Gastroesophageal sphincter (tissue), 4 donors: Measurements from ENCODE around the gene COL2A1. TPM values are rescaled to one million over a fixed set of nuclear protein-coding genes. Genes with fewer than 3 reads are reported as not detected.
A peak's percentile ranks its signal among the peaks of the same experiment; 100 is the strongest.

Experiments used
- ATAC-seq: fragments of 150-250 bp; one replicate; pipeline ENCODE4 v1.9.1; 2016; ENCODE audit warnings: mild to moderate bottlenecking, moderate library complexity
- H3K27ac ChIP-seq, 4 donors: fragments of 200-600 bp; sonication (generic) in 3 of 4; 1 replicate in 3 of 4; 2 replicates in 1 of 4; pipeline ENCODE4 v1.5.1; 2016 to 2019
- H3K27me3 ChIP-seq: fragments of 200-600 bp; sonication (generic); one replicate; pipeline ENCODE4 v1.5.1; 2019
- H3K36me3 ChIP-seq, 2 donors: fragments of 200-600 bp; sonication (generic); one replicate each; pipeline ENCODE4 v1.5.1; 2019; ENCODE audit warnings: control low read depth in 1 of 2
- H3K4me1 ChIP-seq, 3 donors: fragments of 200-600 bp; sonication (generic); 1 replicate in 2 of 3; 2 replicates in 1 of 3; pipeline ENCODE4 v1.5.1; 2016 to 2019; ENCODE audit warnings: control low read depth in 2 of 3
- H3K4me3 ChIP-seq, 2 donors: fragments of 200-600 bp; sonication (generic); one replicate each; pipeline ENCODE4 v1.5.1; 2019; ENCODE audit warnings: mild to moderate bottlenecking in 1 of 2, moderate library complexity in 1 of 2
- H3K9me3 ChIP-seq, 3 donors: fragments of 200-600 bp; sonication (generic); one replicate each; pipeline ENCODE4 v1.5.1; 2017 to 2019; ENCODE audit warnings: control low read depth in 2 of 3
- CTCF ChIP-seq, 4 experiments: fragments of 200-600 bp in 2 of 4; fragments of 450-650 bp in 2 of 4; sonication (generic) in 1 of 4; IDR thresholded peaks; one replicate each; pipeline ENCODE4 v1.5.1; 2017 to 2019; ENCODE audit warnings: antibody characterized with exemption in 4 of 4, mild to moderate bottlenecking in 2 of 4, moderate library complexity in 2 of 4
- EP300 ChIP-seq: sonication (generic); formaldehyde crosslinking; IDR thresholded peaks from one replicate; pipeline ENCODE4 v1.6.1; 2017; ENCODE audit warnings: antibody characterized with exemption, mild to moderate bottlenecking
- POLR2A ChIP-seq, 2 donors: fragments of 450-650 bp; IDR thresholded peaks; one replicate each; pipeline ENCODE4 v1.6.1; 2017; ENCODE audit warnings: antibody characterized with exemption in 2 of 2, mild to moderate bottlenecking in 2 of 2, moderate library complexity in 1 of 2
- POLR2AphosphoS5 ChIP-seq: sonication (generic); formaldehyde crosslinking; IDR thresholded peaks from one replicate; pipeline ENCODE4 v1.6.1; 2017; ENCODE audit warnings: antibody characterized with exemption
- WGBS, 2 donors: methylation state at CpG; one replicate each; pipeline ENCODE4 v1.1.5; 2018; ENCODE audit warnings: low coverage in 1 of 2; 5-methylcytosine and 5-hydroxymethylcytosine counted together
- total RNA-seq, 4 donors: library from RNA; depleted of rRNA; stranded (reverse); fragments of >200 nt; gene quantifications; one replicate each; pipeline ENCODE4 v1.1.0, GENCODE V29; 2016

COL2A1 gene
- total RNA-seq, 4 donors from 2014 or later: not detected

DNA sequence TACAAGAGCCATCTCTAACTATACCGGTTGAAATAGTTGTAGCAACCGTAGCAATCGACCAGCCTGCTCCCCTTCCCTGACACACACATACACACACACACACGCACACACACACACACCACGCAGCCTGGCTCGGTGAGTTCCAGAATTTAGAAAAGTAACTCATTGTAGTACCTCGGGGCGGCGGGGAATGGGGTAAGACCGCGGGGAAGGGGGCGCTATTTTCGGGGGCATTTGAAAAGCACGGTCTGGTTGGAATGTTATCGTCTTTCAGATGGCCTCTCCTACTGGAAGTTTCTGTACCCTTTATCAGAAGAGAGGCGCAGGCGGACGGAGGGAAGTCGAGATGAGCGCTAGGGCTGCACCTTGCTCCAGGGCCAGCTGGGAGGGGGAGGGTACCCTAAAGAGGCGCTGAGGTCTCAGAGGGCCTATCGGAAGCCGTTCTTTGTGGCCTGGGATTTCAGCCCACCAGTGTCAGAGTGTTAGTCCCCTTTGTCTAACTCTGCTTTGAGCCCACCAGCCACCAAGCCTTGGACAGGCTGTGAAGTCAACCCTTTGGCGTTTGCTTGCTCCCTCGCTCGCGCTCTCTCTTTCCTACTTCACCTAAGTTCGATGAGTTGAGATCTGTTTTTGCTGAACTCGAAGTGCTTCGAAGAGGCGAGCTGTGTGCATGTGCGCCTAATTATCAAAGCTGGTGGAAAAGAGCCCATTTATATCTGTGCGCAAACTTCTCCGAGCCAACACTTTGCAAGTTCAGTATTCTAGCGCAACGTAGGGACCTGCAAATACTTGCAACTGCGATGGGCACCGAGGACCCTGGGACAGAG lies 837 bp downstream of the COL2A1 start:
- H3K27ac ChIP-seq: no peak overlapping the region
- no peak for ATAC-seq
- H3K4me3 ChIP-seq: peak overlapping the region in 1 of 2 donors; percentile 51
- no peaks in the 10 kb centered on the region for H3K9me3 ChIP-seq
- H3K36me3 ChIP-seq: no peaks in the 10 kb centered on the region
- no peak for TF ChIP-seq EP300
- TF ChIP-seq CTCF (IDR thresholded peaks at IDR 0.05): no peak
- peaks cover 97% of the 10 kb centered on the region for H3K27me3 ChIP-seq
- peaks cover 6 to 47% (median 34%) of the 10 kb centered on the region in 3 donors for H3K4me1 ChIP-seq
- whole genome bisulfite sequencing, 2 donors: 2 to 9% methylated on average over 9 to 19 of the region's 38 CpGs

DNA sequence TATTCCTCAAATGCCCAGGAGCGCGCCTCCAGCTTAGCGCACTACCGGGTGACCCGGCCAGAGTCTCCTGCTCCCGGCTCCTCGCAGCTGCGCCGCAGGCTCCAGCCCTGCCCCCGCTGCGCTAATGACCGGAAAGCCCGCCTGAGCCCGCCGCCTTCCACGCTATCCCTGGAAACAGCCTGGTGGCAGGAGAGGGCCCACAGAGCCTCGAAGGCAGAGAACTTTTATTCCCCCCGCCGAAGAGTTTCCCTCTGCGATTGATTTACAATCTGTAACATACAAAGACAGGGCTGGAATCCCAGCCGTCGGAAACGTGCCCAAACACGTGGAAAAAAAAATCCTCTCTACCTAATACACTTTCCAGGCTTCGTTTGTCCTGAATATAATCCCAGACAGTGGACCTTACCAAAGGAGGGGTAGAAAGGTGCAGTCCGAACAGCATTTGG lies 1.5 kb downstream of the COL2A1 start:
- H3K4me1 ChIP-seq: peaks cover 6 to 47% (median 34%) of the 10 kb centered on the region in 3 donors
- no peaks in the 10 kb centered on the region for H3K36me3 ChIP-seq
- H3K27me3 ChIP-seq: peaks cover 99% of the 10 kb centered on the region
- H3K27ac ChIP-seq: no peak overlapping the region
- 0 to 3% methylated on average over 4 to 9 of the region's 26 CpGs for WGBS, 2 donors
- no peak for TF ChIP-seq CTCF (IDR thresholded peaks at IDR 0.05)
- no peak for TF ChIP-seq POLR2A (IDR thresholded peaks at IDR 0.05)
- TF ChIP-seq EP300: no peak
- TF ChIP-seq POLR2AphosphoS5: no peak
- H3K9me3 ChIP-seq: no peaks in the 10 kb centered on the region
- peak; percentile 59 for ATAC-seq
- H3K4me3 ChIP-seq: peak overlapping the region in 1 of 2 donors; percentile 51

GRCh38 chr12:48002414-48002730 lies 1.9 kb downstream of the COL2A1 start:
- Histone ChIP-seq H3K36me3 (no peaks in the 10 kb centered on the region), H3K4me1 (peaks cover 6 to 47% (median 34%) of the 10 kb centered on the region in 3 donors), H3K27me3 (peaks cover 99% of the 10 kb centered on the region), H3K27ac (no peak overlapping the region), H3K4me3 (peak overlapping the region in 1 of 2 donors; percentile 51), H3K9me3 (no peaks in the 10 kb centered on the region)
- 0 to 2% methylated on average over 2 to 11 of the region's 13 CpGs for WGBS, 2 donors
- TF ChIP-seq CTCF (IDR thresholded peaks at IDR 0.05): no peak
- TF ChIP-seq POLR2AphosphoS5: no peak
- TF ChIP-seq EP300: no peak
- no peak for TF ChIP-seq POLR2A (IDR thresholded peaks at IDR 0.05)
- no peak for ATAC-seq

- Histone ChIP-seq H3K27me3 (peaks cover 98% of the 10 kb centered on the region), H3K9me3 (no peaks in the 10 kb centered on the region), H3K27ac (peak overlapping the region in 3 of 4 donors; percentile 4 to 46 (median 17)), H3K4me3 (peak overlapping the region; percentile 20 to 51), H3K4me1 (peaks cover 6 to 47% (median 34%) of the 10 kb centered on the region in 3 donors), H3K36me3 (no peaks in the 10 kb centered on the region)
- peak; percentile 65 for ATAC-seq
- 0% methylated on average over 3 of the region's 57 CpGs; no CpG with 5 or more reads in 1 of the 2 donors for WGBS, 2 donors
- TF ChIP-seq EP300: no peak
- no peak for TF ChIP-seq POLR2A (IDR thresholded peaks at IDR 0.05)
- no peak for TF ChIP-seq CTCF (IDR thresholded peaks at IDR 0.05)
- no peak for TF ChIP-seq POLR2AphosphoS5
Measured at GRCh38 chr12:48001505-48002413, 2.5 kb downstream of the COL2A1 start.
